Mesenchymal stem cell (in vitro differentiated cells and primary cell): ENCODE data around the gene ATXN3.

Experiments used
- DNase-seq: peaks from one replicate; pipeline ENCODE4 v3.0.0-alpha.2; 2013
- H2AFZ ChIP-seq: one replicate; pipeline ENCODE4 v1.6.1; 2013; ENCODE audit warnings: low read depth, mild to moderate bottlenecking, control low read depth, inconsistent platforms, low read length, moderate library complexity
- H2AK5ac ChIP-seq: 2 replicates; pipeline ENCODE4 v1.6.1; 2013; ENCODE audit warnings: low read length, moderate library complexity, mild to moderate bottlenecking, inconsistent platforms; ENCODE audit not compliant: severe bottlenecking
- H2BK120ac ChIP-seq: one replicate; pipeline ENCODE4 v1.6.1; 2013; ENCODE audit warnings: low read depth, mild to moderate bottlenecking, inconsistent platforms, low read length, moderate library complexity
- H2BK12ac ChIP-seq, 2 experiments: one replicate each; pipeline ENCODE4 v1.6.1; 2013; ENCODE audit warnings: inconsistent platforms in 2 of 2, low read length in 2 of 2, mild to moderate bottlenecking in 2 of 2, moderate library complexity in 2 of 2, control low read depth in 1 of 2
- H2BK15ac ChIP-seq: one replicate; pipeline ENCODE4 v1.6.1; 2013; ENCODE audit warnings: mild to moderate bottlenecking, low read depth, inconsistent platforms; ENCODE audit not compliant: poor library complexity, severe bottlenecking
- H2BK5ac ChIP-seq: 2 replicates; pipeline ENCODE4 v1.6.1; 2013; ENCODE audit warnings: low read depth, mild to moderate bottlenecking, low read length, control low read depth, inconsistent platforms; ENCODE audit not compliant: poor library complexity, severe bottlenecking
- H3K14ac ChIP-seq, 2 experiments: one replicate each; pipeline ENCODE4 v1.6.1; 2013; ENCODE audit warnings: inconsistent platforms in 2 of 2, low read length in 2 of 2, control low read depth in 1 of 2, mild to moderate bottlenecking in 1 of 2, moderate library complexity in 1 of 2
- H3K18ac ChIP-seq, 2 experiments: one replicate each; pipeline ENCODE4 v1.6.1; 2013; ENCODE audit warnings: inconsistent platforms in 2 of 2, low read length in 2 of 2, control low read depth in 1 of 2, low read depth in 1 of 2, mild to moderate bottlenecking in 1 of 2
- H3K23ac ChIP-seq, 2 experiments: one replicate each; pipeline ENCODE4 v1.6.1; 2013; ENCODE audit warnings: inconsistent platforms in 2 of 2, low read length in 2 of 2, mild to moderate bottlenecking in 2 of 2, moderate library complexity in 2 of 2, control low read depth in 1 of 2
- H3K27ac ChIP-seq: 2 replicates; pipeline ENCODE4 v1.5.1; 2013; ENCODE audit warnings: mild to moderate bottlenecking, moderate library complexity, low read length, control low read depth, inconsistent platforms; ENCODE audit not compliant: poor library complexity, severe bottlenecking
- H3K27me3 ChIP-seq, 2 experiments: 2 replicates each; pipeline versions ENCODE4 v1.6.1 to v1.7.0; 2013; ENCODE audit warnings: low read length in 2 of 2, mild to moderate bottlenecking in 2 of 2, moderate library complexity in 2 of 2, control low read depth in 1 of 2, inconsistent platforms in 1 of 2; ENCODE audit not compliant: control insufficient read depth in 1 of 2, insufficient read depth in 1 of 2
- H3K36me3 ChIP-seq, 2 experiments: 2 replicates each; pipeline versions ENCODE4 v1.6.1 to v1.7.0; 2013; ENCODE audit warnings: low read length in 2 of 2, control low read depth in 1 of 2, inconsistent platforms in 1 of 2, low read depth in 1 of 2, mild to moderate bottlenecking in 1 of 2; ENCODE audit not compliant: insufficient read depth in 2 of 2, control insufficient read depth in 1 of 2
- H3K4ac ChIP-seq, 2 experiments: one replicate each; pipeline ENCODE4 v1.6.1; 2013; ENCODE audit warnings: inconsistent platforms in 2 of 2, low read length in 2 of 2, mild to moderate bottlenecking in 2 of 2, moderate library complexity in 2 of 2, control low read depth in 1 of 2, low read depth in 1 of 2
- H3K4me1 ChIP-seq: 2 replicates; pipeline ENCODE4 v1.6.1; 2013; ENCODE audit warnings: low read depth, low read length, control low read depth; ENCODE audit not compliant: control insufficient read depth, insufficient read depth
- H3K4me2 ChIP-seq: 2 replicates; pipeline ENCODE4 v1.6.1; 2013; ENCODE audit warnings: low read length, mild to moderate bottlenecking, inconsistent platforms; ENCODE audit not compliant: poor library complexity, severe bottlenecking
- H3K4me3 ChIP-seq, 2 experiments: 2 replicates each; pipeline versions ENCODE4 v1.5.1 to v1.7.0; 2013; ENCODE audit warnings: low read length in 2 of 2, mild to moderate bottlenecking in 2 of 2, control low read depth in 1 of 2, low read depth in 1 of 2; ENCODE audit not compliant: insufficient read depth in 1 of 2
- H3K79me1 ChIP-seq: replicated peaks from 2 replicates; pipeline ENCODE4 v1.6.1; 2013; ENCODE audit warnings: mild to moderate bottlenecking, control low read depth, low read length, inconsistent platforms; ENCODE audit not compliant: poor library complexity, severe bottlenecking
- H3K9ac ChIP-seq: 2 replicates; pipeline ENCODE4 v1.7.0; 2013; ENCODE audit warnings: mild to moderate bottlenecking, low read length, moderate library complexity
- H3K9me3 ChIP-seq: 2 replicates; pipeline ENCODE4 v1.7.0; 2013; ENCODE audit warnings: mild to moderate bottlenecking, low read length; ENCODE audit not compliant: control insufficient read depth
- H4K8ac ChIP-seq: one replicate; pipeline ENCODE4 v1.6.1; 2013; ENCODE audit warnings: inconsistent platforms, mild to moderate bottlenecking, low read length, moderate library complexity
- H4K91ac ChIP-seq: one replicate; pipeline ENCODE4 v1.6.1; 2013; ENCODE audit warnings: mild to moderate bottlenecking, low read length, inconsistent platforms
- WGBS: methylation state at CpG from one replicate; pipeline ENCODE4 v1.1.7; 2013; ENCODE audit warnings: mixed read lengths; 5-methylcytosine and 5-hydroxymethylcytosine counted together

Gene ATXN3

DNA sequence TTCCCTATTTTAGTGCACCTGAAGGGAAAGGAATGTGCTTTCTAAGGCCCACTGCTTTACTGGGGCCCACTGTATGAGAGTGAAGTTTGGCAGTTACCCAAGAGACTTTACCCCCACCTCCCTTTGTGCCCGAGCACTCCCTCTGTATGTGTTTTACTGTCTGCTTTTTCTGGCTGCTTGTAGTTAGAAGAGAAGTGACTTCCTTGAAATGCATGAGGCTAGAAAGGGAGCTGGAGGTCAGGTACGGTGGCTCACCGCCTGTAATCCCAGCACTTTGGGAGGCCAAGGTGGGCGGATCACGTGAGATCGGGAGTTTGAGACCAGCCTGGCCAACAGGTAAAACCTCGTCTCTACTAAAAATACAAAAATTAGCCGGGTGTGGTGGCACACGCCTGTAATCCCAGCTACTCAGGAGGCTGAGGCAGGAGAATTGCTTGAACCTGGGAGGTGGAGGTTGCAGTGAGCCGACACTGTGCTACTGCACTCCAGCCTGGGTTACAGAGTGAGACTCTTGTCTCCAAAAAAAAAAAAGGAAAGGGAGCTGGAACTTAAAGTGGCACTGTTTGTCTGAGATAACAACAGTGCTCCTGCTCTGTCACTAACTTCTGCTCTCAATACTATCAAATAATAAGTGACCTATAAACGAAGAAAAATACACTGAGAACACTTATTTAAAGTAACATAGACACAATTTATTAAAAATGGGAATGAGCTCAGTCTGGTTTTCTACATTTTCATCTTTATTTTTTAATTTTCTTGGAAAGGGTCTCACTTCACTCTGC is 72.3 kb downstream of the ATXN3 start:
- Histone ChIP-seq H2BK5ac (no peak overlapping the region), H3K9me3 (no peaks in the 10 kb centered on the region), H2AK5ac (no peak overlapping the region), H2BK12ac (no peak overlapping the region), H3K36me3 (peaks cover 10 to 31% of the 10 kb centered on the region in 2 experiments), H3K23ac (no peak overlapping the region), H3K18ac (no peak overlapping the region), H3K4me2 (no peak overlapping the region), H3K4ac (no peak overlapping the region), H3K14ac (no peak overlapping the region), H3K4me3 (no peak overlapping the region), H2BK120ac (no peak overlapping the region), H3K9ac (no peak overlapping the region), H2BK15ac (no peak overlapping the region), H2AFZ (no peak overlapping the region), H4K91ac (no peak overlapping the region), H3K27me3 (no peaks in the 10 kb centered on the region), H3K27ac (no peak overlapping the region), H4K8ac (no peak overlapping the region), H3K79me1 (peaks cover 10% of the 10 kb centered on the region), H3K4me1 (peaks cover 6% of the 10 kb centered on the region)
- 98% methylated on average over 9 of the region's 11 CpGs for WGBS
- DNase-seq: no peak

DNA sequence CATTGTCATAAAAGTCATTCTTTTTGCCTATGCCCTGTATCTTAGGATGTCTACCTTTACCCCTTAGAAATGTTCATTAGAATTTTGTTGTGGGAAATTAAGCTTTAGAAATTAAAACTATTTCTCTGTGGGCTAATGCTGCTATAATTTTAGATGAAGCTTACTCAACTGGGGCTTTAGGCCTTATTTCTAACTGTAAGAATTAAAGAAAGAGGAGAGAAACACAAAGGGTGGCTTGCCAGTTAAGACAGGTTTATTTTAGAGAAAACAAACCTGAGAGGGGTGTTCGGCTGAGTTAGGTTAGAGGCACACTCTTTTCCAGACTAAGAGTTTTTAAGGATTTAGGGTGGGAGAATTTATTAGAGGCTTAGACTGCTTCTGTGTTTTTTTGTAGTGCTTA is 72.9 kb downstream of the ATXN3 start:
- Histone ChIP-seq H3K14ac (no peak overlapping the region), H3K79me1 (peaks cover 11% of the 10 kb centered on the region), H3K23ac (no peak overlapping the region), H2AFZ (no peak overlapping the region), H4K8ac (no peak overlapping the region), H3K9me3 (no peaks in the 10 kb centered on the region), H3K18ac (no peak overlapping the region), H2BK5ac (no peak overlapping the region), H2BK12ac (no peak overlapping the region), H3K27me3 (no peaks in the 10 kb centered on the region), H4K91ac (no peak overlapping the region), H2BK15ac (no peak overlapping the region), H2AK5ac (no peak overlapping the region), H3K4ac (no peak overlapping the region), H2BK120ac (no peak overlapping the region), H3K9ac (no peak overlapping the region), H3K4me1 (peaks cover 6% of the 10 kb centered on the region), H3K4me3 (no peak overlapping the region), H3K27ac (no peak overlapping the region), H3K36me3 (peaks cover 10 to 35% of the 10 kb centered on the region in 2 experiments), H3K4me2 (no peak overlapping the region)
- no peak for DNase-seq
- 95% methylated on average over 1 of the region's 1 CpG for WGBS

- Histone ChIP-seq H3K9me3 (no peaks in the 10 kb centered on the region), H3K4me1 (peaks cover 6% of the 10 kb centered on the region), H3K4ac (no peak overlapping the region), H2BK12ac (no peak overlapping the region), H4K8ac (no peak overlapping the region), H3K4me2 (no peak overlapping the region), H3K4me3 (no peak overlapping the region), H3K23ac (no peak overlapping the region), H2BK5ac (no peak overlapping the region), H4K91ac (no peak overlapping the region), H3K14ac (no peak overlapping the region), H3K27me3 (no peaks in the 10 kb centered on the region), H3K9ac (no peak overlapping the region), H2AFZ (no peak overlapping the region), H3K79me1 (peaks cover 11% of the 10 kb centered on the region), H2AK5ac (peak overlapping the region; percentile 67), H3K36me3 (peaks cover 11 to 80% of the 10 kb centered on the region in 2 experiments), H2BK120ac (no peak overlapping the region), H2BK15ac (no peak overlapping the region), H3K18ac (no peak overlapping the region), H3K27ac (no peak overlapping the region)
- 94% methylated on average over 21 of the region's 21 CpGs for WGBS
- no peak for DNase-seq
These were observed 79.7 kb downstream of the ATXN3 start for GRCh38 chr14:92026548-92027190.

DNA sequence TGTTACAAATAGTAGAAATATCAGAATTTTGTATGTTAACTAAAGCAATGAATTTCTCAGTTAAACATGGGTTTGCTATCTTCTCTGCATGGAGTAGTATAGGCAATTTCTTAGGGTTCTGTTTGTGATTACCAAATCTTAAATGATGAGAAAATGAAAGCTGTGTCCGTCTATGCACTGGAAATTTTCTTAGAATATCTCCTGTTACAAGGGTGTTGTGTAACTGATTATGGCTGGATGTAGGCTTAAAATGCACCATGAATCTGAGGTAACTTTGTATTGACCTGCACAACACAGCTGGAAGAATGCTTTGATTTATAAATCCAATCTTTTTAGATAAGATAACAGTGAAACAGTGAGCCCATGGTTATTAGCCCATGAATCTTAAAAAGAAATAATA is 84.3 kb downstream of the ATXN3 start:
- 100% methylated on average over 1 of the region's 1 CpG for WGBS
- H3K4ac ChIP-seq: no peak overlapping the region
- H4K91ac ChIP-seq: no peak overlapping the region
- H3K14ac ChIP-seq: no peak overlapping the region
- H2AK5ac ChIP-seq: no peak overlapping the region
- no peak overlapping the region for H2AFZ ChIP-seq
- H3K9ac ChIP-seq: no peak overlapping the region
- H3K4me2 ChIP-seq: no peak overlapping the region
- H3K23ac ChIP-seq: no peak overlapping the region
- H2BK5ac ChIP-seq: no peak overlapping the region
- no peak overlapping the region for H3K18ac ChIP-seq
- peaks cover 8 to 73% of the 10 kb centered on the region in 2 experiments for H3K36me3 ChIP-seq
- no peaks in the 10 kb centered on the region for H3K27me3 ChIP-seq
- H3K4me3 ChIP-seq: no peak overlapping the region
- H3K4me1 ChIP-seq: peaks cover 6% of the 10 kb centered on the region
- H2BK15ac ChIP-seq: no peak overlapping the region
- H3K9me3 ChIP-seq: no peaks in the 10 kb centered on the region
- no peak for DNase-seq
- H4K8ac ChIP-seq: no peak overlapping the region
- no peak overlapping the region for H2BK120ac ChIP-seq
- no peak overlapping the region for H3K27ac ChIP-seq
- H3K79me1 ChIP-seq: peaks cover 12% of the 10 kb centered on the region
- no peak overlapping the region for H2BK12ac ChIP-seq
